ENCODE results near the gene AMY2A. TPM values are rescaled to one million over a fixed set of nuclear protein-coding genes. Genes with fewer than 3 reads are reported as not detected.
"Not testable (repeated sequence)": the region's sequence is repeated elsewhere in the genome, so short reads cannot be mapped to it uniquely, and the experiment has no call there.

Gene AMY2A
- polyA plus RNA-seq, 3 donors from 2014 or later: not detected

- H3K4me3 Mint-ChIP-seq; DNase-seq; H3K36me3 Mint-ChIP-seq; H3K27ac Mint-ChIP-seq; H3K4me1 Mint-ChIP-seq; H3K9me3 Mint-ChIP-seq; H3K27me3 Mint-ChIP-seq (ENCODE audit: low read depth in 3 of 3): not testable (repeated sequence)
Measured at GRCh38 chr1:103654133-103654532, 36.9 kb downstream of the AMY2A start.

GRCh38 chr1:103655460-103655859 is 38.2 kb downstream of the AMY2A start, which contains the start of gene AMY1A:
TSS of gene AMY1A (plus strand) at chr1:103655760. CDS start at chr1:103656331, 571 bp downstream.
- not testable (repeated sequence) for H3K27ac Mint-ChIP-seq; H3K36me3 Mint-ChIP-seq; H3K27me3 Mint-ChIP-seq (ENCODE audit: low read depth in 3 of 3); H3K4me3 Mint-ChIP-seq; DNase-seq; H3K4me1 Mint-ChIP-seq; H3K9me3 Mint-ChIP-seq

Other genes with a start within 250 kb of the AMY2A start
- gene RNPC3, start 91.7 kb upstream of the AMY2A start, polyA plus RNA-seq: 10 to 100 TPM; 11.2 to 19.3 (median 11.7) TPM
- 1 to 10 TPM in 1 of 3 donors, under 1 TPM in 1, not detected in 1; 0.54 to 1.5 TPM for gene AMY2B, start 45.8 kb upstream of the AMY2A start, polyA plus RNA-seq
- gene AMY1A, start 38.3 kb downstream of the AMY2A start, polyA plus RNA-seq: not detected
- not detected for gene AMY1B, start 78.8 kb downstream of the AMY2A start, polyA plus RNA-seq
- gene AMY1C, start 132.5 kb downstream of the AMY2A start, polyA plus RNA-seq: not detected

Data from immature natural killer cell (primary cell).